HEK293 (cell line): ENCODE data around the gene B4GALT6.

Source experiments
- CTCF ChIA-PET: fragments of 350-600 bp; formaldehyde crosslinking; extraction: SDS; loops from one replicate; lab custom pipeline; 2021; ENCODE audit warnings: antibody characterized with exemption; lab: Yijun Ruan, JAX
- POLR2A ChIA-PET: fragments of 300-600 bp; formaldehyde crosslinking; extraction: SDS; loops from one replicate; lab custom pipeline; 2020; ENCODE audit warnings: antibody characterized with exemption, inconsistent platforms; lab: Yijun Ruan, JAX
- H3K27ac ChIP-seq: fragments of 200-500 bp; sonication (Bioruptor generic); 2 replicates; pipeline ENCODE4 v1.5.1; 2014; ENCODE audit warnings: low read depth, low read length, control low read depth, inconsistent platforms; ENCODE audit errors: extremely low read depth
- H3K36me3 ChIP-seq, 2 experiments: fragments of 200-500 bp in 1 of 2; sonication (Bioruptor generic) in 1 of 2; 1 replicate in 1 of 2; 2 replicates in 1 of 2; pipeline ENCODE4 v1.5.1; 2014 to 2017; ENCODE audit warnings: inconsistent platforms in 2 of 2, low read length in 2 of 2; ENCODE audit not compliant: control insufficient read depth in 2 of 2, insufficient read depth in 1 of 2
- H3K4me1 ChIP-seq: fragments of 200-500 bp; sonication (Bioruptor generic); 2 replicates; pipeline ENCODE4 v1.5.1; 2014; ENCODE audit warnings: mild to moderate bottlenecking, low read length, inconsistent platforms; ENCODE audit not compliant: control insufficient read depth, insufficient read depth
- H3K4me3 ChIP-seq: 2 replicates; pipeline ENCODE4 v1.5.1; 2011; ENCODE audit warnings: low read depth, mild to moderate bottlenecking, control low read depth, low read length, moderate library complexity
- H3K9me3 ChIP-seq: fragments of 200-500 bp; sonication (Bioruptor generic); 2 replicates; pipeline ENCODE4 v1.5.1; 2014; ENCODE audit warnings: low read depth, low read length, inconsistent platforms; ENCODE audit not compliant: control insufficient read depth, insufficient read depth
- GLI4 ChIP-seq: fragments of 450-650 bp; formaldehyde crosslinking; IDR thresholded peaks from 2 replicates; pipeline ENCODE4 v1.5.1; 2016; ENCODE audit warnings: missing biosample characterization, missing genetic modification characterization
- KLF1 ChIP-seq: fragments of 450-650 bp; formaldehyde crosslinking; IDR thresholded peaks from 2 replicates; pipeline ENCODE4 v1.5.1; 2016; ENCODE audit warnings: missing biosample characterization, missing genetic modification characterization
- MYNN ChIP-seq: fragments of 450-650 bp; formaldehyde crosslinking; IDR thresholded peaks from 2 replicates; pipeline ENCODE4 v1.5.1; 2016; ENCODE audit warnings: missing biosample characterization, missing genetic modification characterization, borderline replicate concordance
- SP3 ChIP-seq: fragments of 450-650 bp; formaldehyde crosslinking; IDR thresholded peaks from 2 replicates; pipeline ENCODE4 v1.5.1; 2016; ENCODE audit warnings: missing biosample characterization, missing genetic modification characterization
- TSHZ1 ChIP-seq: fragments of 450-650 bp; formaldehyde crosslinking; IDR thresholded peaks from 2 replicates; pipeline ENCODE4 v1.5.1; 2016; ENCODE audit warnings: missing biosample characterization, missing genetic modification characterization, borderline replicate concordance
- ZBTB21 ChIP-seq: fragments of 450-650 bp; formaldehyde crosslinking; IDR thresholded peaks from 2 replicates; pipeline ENCODE4 v1.5.1; 2017; ENCODE audit warnings: missing biosample characterization, missing genetic modification characterization
- ZBTB49 ChIP-seq: fragments of 450-650 bp; formaldehyde crosslinking; IDR thresholded peaks from 2 replicates; pipeline ENCODE4 v1.5.1; 2016; ENCODE audit warnings: missing biosample characterization, missing genetic modification characterization, low read depth
- ZFP3 ChIP-seq: fragments of 450-650 bp; formaldehyde crosslinking; IDR thresholded peaks from 2 replicates; pipeline ENCODE4 v1.5.1; 2016; ENCODE audit warnings: low read depth, missing biosample characterization, missing genetic modification characterization
- ZFP37 ChIP-seq: fragments of 450-650 bp; formaldehyde crosslinking; IDR thresholded peaks from 2 replicates; pipeline ENCODE4 v1.5.1; 2016; ENCODE audit warnings: missing biosample characterization, missing genetic modification characterization
- ZIC2 ChIP-seq: fragments of 450-650 bp; formaldehyde crosslinking; IDR thresholded peaks from 2 replicates; pipeline ENCODE4 v1.5.1; 2016; ENCODE audit warnings: missing biosample characterization, missing genetic modification characterization
- ZNF112 ChIP-seq: fragments of 450-650 bp; formaldehyde crosslinking; IDR thresholded peaks from 2 replicates; pipeline ENCODE4 v1.5.0; 2017; ENCODE audit warnings: missing biosample characterization, missing genetic modification characterization
- ZNF121 ChIP-seq: fragments of 450-650 bp; formaldehyde crosslinking; IDR thresholded peaks from 2 replicates; pipeline ENCODE4 v1.5.1; 2016; ENCODE audit warnings: missing biosample characterization, missing genetic modification characterization
- ZNF19 ChIP-seq: fragments of 450-650 bp; formaldehyde crosslinking; IDR thresholded peaks from 2 replicates; pipeline ENCODE4; 2016; ENCODE audit warnings: missing biosample characterization, missing genetic modification characterization, low read depth
- ZNF221 ChIP-seq: fragments of 450-650 bp; formaldehyde crosslinking; IDR thresholded peaks from 2 replicates; pipeline ENCODE4 v1.5.1; 2017; ENCODE audit warnings: missing biosample characterization, missing genetic modification characterization, borderline replicate concordance
- ZNF302 ChIP-seq: fragments of 450-650 bp; formaldehyde crosslinking; IDR thresholded peaks from 2 replicates; pipeline ENCODE4 v1.5.1; 2016; ENCODE audit warnings: missing biosample characterization, missing genetic modification characterization, low read depth
- ZNF335 ChIP-seq: fragments of 450-650 bp; formaldehyde crosslinking; conservative IDR thresholded peaks from 2 replicates; pipeline ENCODE4 v1.5.1; 2016; ENCODE audit warnings: missing biosample characterization, missing genetic modification characterization
- ZNF529 ChIP-seq: fragments of 450-650 bp; formaldehyde crosslinking; IDR thresholded peaks from 2 replicates; pipeline ENCODE4 v1.5.1; 2017; ENCODE audit warnings: missing genetic modification characterization, missing biosample characterization; ENCODE audit not compliant: insufficient replicate concordance
- ZNF558 ChIP-seq: fragments of 450-650 bp; formaldehyde crosslinking; IDR thresholded peaks from 2 replicates; pipeline ENCODE4 v1.5.1; 2016; ENCODE audit warnings: missing biosample characterization, missing genetic modification characterization
- ZNF623 ChIP-seq: fragments of 450-650 bp; formaldehyde crosslinking; IDR thresholded peaks from 2 replicates; pipeline ENCODE4 v1.5.1; 2016; ENCODE audit warnings: missing biosample characterization, missing genetic modification characterization
- ZNF639 ChIP-seq: fragments of 450-650 bp; formaldehyde crosslinking; IDR thresholded peaks from 2 replicates; pipeline ENCODE4 v1.5.1; 2016; ENCODE audit warnings: missing biosample characterization, missing genetic modification characterization
- ZNF658 ChIP-seq: fragments of 450-650 bp; formaldehyde crosslinking; IDR thresholded peaks from 2 replicates; pipeline ENCODE4; 2016; ENCODE audit warnings: missing biosample characterization, missing genetic modification characterization
- ZNF777 ChIP-seq: fragments of 450-650 bp; formaldehyde crosslinking; IDR thresholded peaks from 2 replicates; pipeline ENCODE4 v1.5.1; 2017; ENCODE audit warnings: missing biosample characterization, missing genetic modification characterization, borderline replicate concordance

The B4GALT6 gene

GRCh38 chr18:31587529-31587928 lies 96.9 kb downstream of the B4GALT6 start:
- Histone ChIP-seq H3K36me3 (no peaks in the 10 kb centered on the region), H3K4me3 (no peak overlapping the region), H3K27ac (no peak overlapping the region), H3K4me1 (no peaks in the 10 kb centered on the region), H3K9me3 (no peaks in the 10 kb centered on the region)
- POLR2A ChIA-PET, result no interaction called here
- CTCF ChIA-PET, result interaction anchor here (0.8 to 1.8 kb wide), 5 partner anchors 19 to 389 kb away, joined by 3 to 5 read pairs (median 4); no protein-coding TSS in a partner anchor
- no peak for TF ChIP-seq ZIC2 (tag by site-specific recombination)

- Histone ChIP-seq H3K9me3 (no peaks in the 10 kb centered on the region), H3K4me3 (no peak overlapping the region)
- POLR2A ChIA-PET, result no interaction called here
Measured at GRCh38 chr18:31586616-31587015, 97.8 kb downstream of the B4GALT6 start.

GRCh38 chr18:31585991-31586390 lies 98.4 kb downstream of the B4GALT6 start:
- no peaks in the 10 kb centered on the region for H3K36me3 ChIP-seq
- H3K27ac ChIP-seq, result no peak overlapping the region
- no peak for TF ChIP-seq ZNF121 (tag by site-specific recombination)
- TF ChIP-seq ZNF221, result no peak
- no peak for TF ChIP-seq ZNF19
- TF ChIP-seq ZNF777 (tag by site-specific recombination), result no peak
- no peak for TF ChIP-seq ZBTB49 (tag by site-specific recombination)
- TF ChIP-seq MYNN (tag by site-specific recombination), result no peak
- TF ChIP-seq ZBTB21 (tag by site-specific recombination), result no peak
- no peak for TF ChIP-seq ZNF558 (tag by site-specific recombination)
- no peak for TF ChIP-seq ZNF623
- TF ChIP-seq GLI4, result no peak
- TF ChIP-seq ZNF639, result no peak
- TF ChIP-seq TSHZ1 (tag by site-specific recombination), result no peak
- TF ChIP-seq ZNF529 (tag by site-specific recombination), result no peak
- TF ChIP-seq ZNF335, result no peak
- no peak for TF ChIP-seq ZNF302 (tag by site-specific recombination)
- TF ChIP-seq ZFP3, result no peak
- TF ChIP-seq ZNF658 (tag by site-specific recombination), result no peak
- TF ChIP-seq ZFP37 (tag by site-specific recombination), result no peak
- no peak for TF ChIP-seq SP3
- TF ChIP-seq ZNF112 (tag by site-specific recombination), result no peak
- no peaks in the 10 kb centered on the region for H3K4me1 ChIP-seq
- no peak overlapping the region for H3K4me3 ChIP-seq
- H3K9me3 ChIP-seq, result no peaks in the 10 kb centered on the region
- CTCF ChIA-PET, result interaction anchor here (0.6 to 1.8 kb wide), 5 partner anchors 17 to 156 kb away, joined by 3 to 5 read pairs (median 4); no protein-coding TSS in a partner anchor
- POLR2A ChIA-PET, result no interaction called here

More at GRCh38 chr18:31586616-31587015, 97.8 kb downstream of the B4GALT6 start:
- H3K27ac ChIP-seq, result no peak overlapping the region
- TF ChIP-seq ZNF558 (tag by site-specific recombination) (no peak), KLF1 (no peak), SP3 (no peak)
- H3K4me1 ChIP-seq, result no peaks in the 10 kb centered on the region
- no peaks in the 10 kb centered on the region for H3K36me3 ChIP-seq
- CTCF ChIA-PET, result interaction anchor here (0.6 to 1.8 kb wide), 5 partner anchors 17 to 390 kb away, joined by 3 to 5 read pairs (median 3); no protein-coding TSS in a partner anchor
